AG08396 (cell line): ENCODE results near the gene CKAP2L.

Source experiments
- DNase-seq: peaks from one replicate; pipeline ENCODE4 v3.0.0; 2012; ENCODE audit warnings: low spot score, mixed read lengths

The CKAP2L gene

GRCh38 chr2:112764071-112765044 is at the start of gene CKAP2L:
Gene CKAP2L, minus strand, starts transcription at chr2:112764609. Its CDS starts 11 bp downstream, at chr2:112764598.
- DNase-seq = peak; percentile 97

- no peak for DNase-seq
Measured at GRCh38 chr2:112813280-112813966, 49.0 kb upstream of the CKAP2L start.

- DNase-seq = no peak
Measured at GRCh38 chr2:112812318-112813267, 48.2 kb upstream of the CKAP2L start.

- DNase-seq = peak; percentile 23
Measured at GRCh38 chr2:112811841-112812306, 47.5 kb upstream of the CKAP2L start.

- no peak for DNase-seq
Measured at GRCh38 chr2:112811276-112811831, 46.9 kb upstream of the CKAP2L start.

GRCh38 chr2:112809112-112809511 is 44.7 kb upstream of the CKAP2L start:
- no peak for DNase-seq

GRCh38 chr2:112807233-112807807 is 42.9 kb upstream of the CKAP2L start:
- DNase-seq = no peak

- DNase-seq = no peak
Measured at GRCh38 chr2:112805542-112805941, 41.1 kb upstream of the CKAP2L start.

- DNase-seq = no peak
Measured at GRCh38 chr2:112803691-112804521, 39.5 kb upstream of the CKAP2L start.

- DNase-seq = no peak
Measured at GRCh38 chr2:112800881-112801583, 36.6 kb upstream of the CKAP2L start.

GRCh38 chr2:112798979-112799975 is 34.9 kb upstream of the CKAP2L start:
- DNase-seq = no peak

- DNase-seq = no peak
Measured at GRCh38 chr2:112796486-112796885, 32.1 kb upstream of the CKAP2L start.

- DNase-seq = no peak
Measured at GRCh38 chr2:112795774-112796173, 31.4 kb upstream of the CKAP2L start.

- no peak for DNase-seq
Measured at GRCh38 chr2:112794841-112795240, 30.4 kb upstream of the CKAP2L start.

GRCh38 chr2:112794131-112794733 is 29.8 kb upstream of the CKAP2L start:
- DNase-seq = peak; percentile 68

GRCh38 chr2:112793449-112793978 is 29.1 kb upstream of the CKAP2L start:
- no peak for DNase-seq

- DNase-seq = no peak
Measured at GRCh38 chr2:112792419-112792818, 28.0 kb upstream of the CKAP2L start.
